ENCODE data around the gene PDE10A.

The PDE10A gene

DNA sequence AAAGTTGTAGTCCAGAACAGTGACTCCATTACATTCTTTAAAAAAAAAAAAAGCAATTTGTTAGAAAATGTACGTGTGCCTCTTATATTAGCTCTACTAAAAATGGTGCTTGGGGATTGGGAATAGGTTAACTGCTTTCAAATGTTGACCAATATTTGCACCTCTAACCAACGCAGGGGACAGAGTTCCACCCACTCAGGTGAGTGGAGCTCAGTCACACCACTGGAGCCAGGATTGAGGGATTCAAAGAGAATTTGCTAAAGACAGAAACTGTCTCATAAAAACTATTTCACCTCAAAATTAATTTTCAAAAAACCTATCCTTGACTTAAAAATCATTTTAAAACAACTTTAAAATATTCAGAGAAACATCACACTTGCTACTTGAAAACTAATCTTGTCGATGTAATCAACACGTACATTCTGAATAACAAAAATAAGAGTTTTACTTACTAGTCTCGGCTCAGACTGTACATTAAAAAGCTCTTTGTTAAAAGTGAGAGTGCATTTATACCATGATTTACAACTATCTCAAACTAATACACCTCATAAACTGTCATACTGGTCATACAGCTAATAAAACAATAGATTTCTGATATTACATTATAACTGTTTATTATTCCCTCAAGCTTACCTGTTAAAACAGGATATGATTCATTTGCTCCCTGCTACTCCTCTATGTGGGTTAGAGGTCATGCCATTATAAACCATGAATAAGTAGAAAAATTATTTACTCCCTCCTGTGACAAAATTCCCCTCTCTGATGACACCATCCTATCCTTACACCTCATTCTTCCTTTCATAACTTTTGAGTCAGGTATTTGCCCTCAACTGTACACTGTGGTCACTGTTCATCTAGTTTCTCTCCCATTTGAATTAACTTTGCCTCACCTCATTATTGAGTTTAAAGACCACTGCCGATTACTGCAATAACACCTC lies 88.6 kb downstream of the PDE10A start:
- no peak overlapping the region for H3K4me3 ChIP-seq (ENCODE audit: low read depth, low read length)
- DNase-seq (ENCODE audit: low read depth), result peak; percentile 25

DNA sequence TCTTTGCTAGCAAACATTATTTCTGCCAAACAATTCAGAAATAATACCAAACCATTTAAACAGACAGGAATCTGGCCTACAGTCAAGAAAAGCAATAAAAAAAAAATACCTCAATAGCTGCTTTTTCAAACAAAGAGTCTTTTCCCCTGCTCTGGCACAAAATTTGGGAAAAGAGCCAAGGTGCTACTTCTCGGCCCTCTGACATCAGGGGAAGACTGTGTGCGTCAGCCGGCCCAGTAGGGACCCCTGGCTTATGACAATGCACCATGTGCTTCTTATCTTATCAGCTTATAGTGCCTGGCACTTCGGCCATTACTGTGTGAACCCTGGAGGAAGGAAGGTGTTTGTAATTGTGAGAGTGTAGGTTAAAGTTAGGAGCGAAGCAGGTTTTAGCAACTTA lies 89.4 kb downstream of the PDE10A start:
- no peak for DNase-seq (ENCODE audit: low read depth)
- TF ChIP-seq, protein P1, sequence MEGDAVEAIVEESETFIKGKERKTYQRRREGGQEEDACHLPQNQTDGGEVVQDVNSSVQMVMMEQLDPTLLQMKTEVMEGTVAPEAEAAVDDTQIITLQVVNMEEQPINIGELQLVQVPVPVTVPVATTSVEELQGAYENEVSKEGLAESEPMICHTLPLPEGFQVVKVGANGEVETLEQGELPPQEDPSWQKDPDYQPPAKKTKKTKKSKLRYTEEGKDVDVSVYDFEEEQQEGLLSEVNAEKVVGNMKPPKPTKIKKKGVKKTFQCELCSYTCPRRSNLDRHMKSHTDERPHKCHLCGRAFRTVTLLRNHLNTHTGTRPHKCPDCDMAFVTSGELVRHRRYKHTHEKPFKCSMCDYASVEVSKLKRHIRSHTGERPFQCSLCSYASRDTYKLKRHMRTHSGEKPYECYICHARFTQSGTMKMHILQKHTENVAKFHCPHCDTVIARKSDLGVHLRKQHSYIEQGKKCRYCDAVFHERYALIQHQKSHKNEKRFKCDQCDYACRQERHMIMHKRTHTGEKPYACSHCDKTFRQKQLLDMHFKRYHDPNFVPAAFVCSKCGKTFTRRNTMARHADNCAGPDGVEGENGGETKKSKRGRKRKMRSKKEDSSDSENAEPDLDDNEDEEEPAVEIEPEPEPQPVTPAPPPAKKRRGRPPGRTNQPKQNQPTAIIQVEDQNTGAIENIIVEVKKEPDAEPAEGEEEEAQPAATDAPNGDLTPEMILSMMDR (IDR thresholded peaks at IDR 0.05; ENCODE audit: control insufficient read depth, extremely low read depth, insufficient read depth), result no peak

More for the DNA sequence above, 88.6 kb downstream of the PDE10A start:
- TF ChIP-seq, protein P1 (IDR thresholded peaks at IDR 0.05; ENCODE audit: control insufficient read depth, extremely low read depth, insufficient read depth), result no peak

DNA sequence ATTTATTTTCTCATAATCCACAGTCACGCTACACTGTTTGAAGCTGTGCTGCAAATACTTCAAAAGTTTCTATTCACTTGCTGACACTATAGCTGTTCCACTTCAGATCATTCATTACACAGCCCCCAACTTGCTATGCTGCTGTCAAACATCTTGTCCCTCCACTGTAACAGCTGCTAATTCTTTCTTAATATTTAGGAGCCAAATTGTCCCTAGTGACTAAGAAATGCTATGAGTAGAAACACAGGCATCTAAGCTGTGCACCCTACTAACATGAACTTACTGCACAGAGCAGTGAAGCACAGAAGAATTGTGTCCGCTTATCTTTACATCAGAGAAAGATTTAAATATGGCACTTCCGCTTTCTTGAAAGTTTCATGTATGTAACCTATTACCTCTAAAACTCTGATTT lies 91.3 kb downstream of the PDE10A start:
- no peak overlapping the region for H3K4me3 ChIP-seq (ENCODE audit: low read depth, low read length)
- TF ChIP-seq, protein P1 (IDR thresholded peaks at IDR 0.05; ENCODE audit: control insufficient read depth, extremely low read depth, insufficient read depth), result no peak
- no peak for DNase-seq (ENCODE audit: low read depth)

More for the DNA sequence above, 89.4 kb downstream of the PDE10A start:
- no peak overlapping the region for H3K4me3 ChIP-seq (ENCODE audit: low read depth, low read length)

DNA sequence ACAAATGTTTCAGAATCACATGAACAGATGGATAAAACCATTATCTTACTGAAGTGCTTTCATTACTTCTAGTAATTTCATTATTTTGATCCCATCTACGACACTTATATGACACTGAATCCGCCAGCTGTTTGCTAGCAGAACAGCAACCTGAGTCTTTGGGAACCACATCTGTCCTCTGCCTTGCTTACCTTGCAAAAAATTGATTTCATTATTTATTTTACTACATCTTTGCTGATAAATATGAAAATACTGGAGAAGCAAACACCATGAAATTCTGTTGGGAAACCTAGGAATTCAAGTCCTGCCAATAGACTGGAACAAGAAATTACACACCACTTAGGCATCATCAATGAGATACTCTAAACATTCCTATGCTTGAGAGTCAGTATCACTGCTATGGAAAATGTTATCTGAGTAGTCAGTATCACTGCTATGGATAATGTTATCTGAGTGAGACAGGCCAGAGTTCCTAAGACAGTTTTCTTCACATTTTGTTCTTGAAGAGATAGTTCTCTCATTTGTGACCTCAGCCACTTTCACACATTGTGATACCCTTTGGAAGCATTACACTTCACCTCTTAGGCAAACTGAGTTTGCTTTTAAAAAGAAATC lies 91.9 kb downstream of the PDE10A start:
- no peak for DNase-seq (ENCODE audit: low read depth)

DNA sequence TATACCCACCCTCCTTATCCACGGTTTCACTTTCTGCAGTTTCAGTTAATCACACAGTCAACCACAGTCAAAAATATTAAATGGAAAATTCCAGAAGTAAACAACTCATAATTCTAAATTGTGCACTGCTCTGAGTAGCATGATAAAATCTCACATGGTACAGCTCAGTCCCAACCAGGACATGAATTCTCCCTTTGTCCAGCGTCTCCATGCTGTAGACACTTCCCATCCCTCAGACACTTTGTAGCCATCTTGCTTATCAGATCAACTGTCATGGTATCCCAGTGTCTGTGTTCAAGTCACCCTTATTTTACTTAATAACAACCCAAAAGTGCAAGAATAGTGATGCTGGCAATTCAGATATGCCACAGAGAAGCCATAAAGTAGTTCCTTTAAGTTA lies 94.7 kb downstream of the PDE10A start:
- no peak overlapping the region for H3K4me3 ChIP-seq (ENCODE audit: low read depth, low read length)
- TF ChIP-seq, protein P1 (IDR thresholded peaks at IDR 0.05; ENCODE audit: control insufficient read depth, extremely low read depth, insufficient read depth), result no peak
- no peak for DNase-seq (ENCODE audit: low read depth)

More for the DNA sequence above, 91.9 kb downstream of the PDE10A start:
- TF ChIP-seq, protein P1 (IDR thresholded peaks at IDR 0.05; ENCODE audit: control insufficient read depth, extremely low read depth, insufficient read depth), result no peak
- H3K4me3 ChIP-seq (ENCODE audit: low read depth, low read length), result no peak overlapping the region

- no peak overlapping the region for H3K4me3 ChIP-seq (ENCODE audit: low read depth, low read length)
- TF ChIP-seq, protein P1 (IDR thresholded peaks at IDR 0.05; ENCODE audit: control insufficient read depth, extremely low read depth, insufficient read depth), result no peak
- no peak for DNase-seq (ENCODE audit: low read depth)
Measured at GRCh38 chr6:165566088-165566828, 96.8 kb downstream of the PDE10A start.

Measured in LNCaP clone FGC (cell line).